ENCODE results near the gene LYZL6.
"Not testable (repeated sequence)": the region's sequence is repeated elsewhere in the genome, so short reads cannot be mapped to it uniquely, and the experiment has no call there.

The LYZL6 gene

GRCh38 chr17:35944151-35944550, 638 bp upstream of the LYZL6 start:
- no peak for DNase-seq

- DNase-seq = no peak
Measured at GRCh38 chr17:35942588-35943186, 826 bp downstream of the LYZL6 start.

GRCh38 chr17:35938492-35938891, 5.0 kb downstream of the LYZL6 start:
- DNase-seq = not testable (repeated sequence)

- DNase-seq = no peak
Measured at GRCh38 chr17:35936063-35936462, 7.5 kb downstream of the LYZL6 start.

GRCh38 chr17:35934760-35935159, 8.8 kb downstream of the LYZL6 start:
- no peak for DNase-seq

GRCh38 chr17:35932586-35932985, 10.9 kb downstream of the LYZL6 start:
- no peak for DNase-seq

- no peak for DNase-seq
Measured at GRCh38 chr17:35931794-35932425, 11.6 kb downstream of the LYZL6 start.

- peak; percentile 84 to 93 for DNase-seq
Measured at GRCh38 chr17:35930211-35931065, 13.1 kb downstream of the LYZL6 start, which contains the start of gene RDM1. Gene RDM1 (minus strand): TSS chr17:35930773. CDS start chr17:35930727, 46 bp downstream.

- no peak for DNase-seq
Measured at GRCh38 chr17:35927714-35928113, 15.8 kb downstream of the LYZL6 start.

- no peak for DNase-seq
Measured at GRCh38 chr17:35923609-35924114, 19.9 kb downstream of the LYZL6 start.

GRCh38 chr17:35920229-35920628, 23.3 kb downstream of the LYZL6 start:
- DNase-seq = no peak

GRCh38 chr17:35918665-35919064, 24.8 kb downstream of the LYZL6 start:
- DNase-seq = no peak

GRCh38 chr17:35917519-35918213, 25.8 kb downstream of the LYZL6 start:
- no peak for DNase-seq

GRCh38 chr17:35915153-35915964, 28.2 kb downstream of the LYZL6 start:
- DNase-seq = no peak

GRCh38 chr17:35914354-35914753, 29.2 kb downstream of the LYZL6 start:
- DNase-seq = no peak

- DNase-seq = no peak
Measured at GRCh38 chr17:35913609-35914008, 29.9 kb downstream of the LYZL6 start.

GRCh38 chr17:35912942-35913341, 30.6 kb downstream of the LYZL6 start:
- DNase-seq = no peak

GRCh38 chr17:35912339-35912912, 31.1 kb downstream of the LYZL6 start:
- DNase-seq = no peak

GRCh38 chr17:35909408-35909807, 34.1 kb downstream of the LYZL6 start:
- DNase-seq = no peak

GRCh38 chr17:35907691-35908090, 35.8 kb downstream of the LYZL6 start:
- DNase-seq = no peak

- DNase-seq = no peak
Measured at GRCh38 chr17:35906926-35907637, 36.4 kb downstream of the LYZL6 start.
